Measurements from ENCODE around the gene CIRBP.

CIRBP gene

DNA sequence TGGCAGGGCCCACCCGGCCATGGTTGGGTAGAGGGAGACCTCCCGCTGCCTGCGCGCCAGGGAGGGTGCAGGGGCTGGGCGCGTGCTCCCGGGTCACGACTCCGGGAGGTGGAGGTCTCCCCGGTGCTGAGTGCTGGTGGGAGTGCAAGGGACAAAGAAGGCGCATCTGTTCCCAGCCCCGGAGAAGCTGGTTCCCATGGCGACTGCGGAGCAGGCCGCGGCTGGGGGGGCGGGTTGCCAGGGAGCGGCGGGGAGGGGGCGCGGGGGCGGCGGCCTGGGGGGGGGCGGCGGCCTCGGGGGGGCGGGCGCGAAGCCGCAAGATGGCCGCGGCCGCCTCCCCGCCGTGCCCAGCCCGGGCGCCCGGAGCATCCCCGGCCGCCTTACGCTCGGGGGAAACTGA, 32.6 kb upstream of the CIRBP start:
- TF ChIP-seq, protein P1, sequence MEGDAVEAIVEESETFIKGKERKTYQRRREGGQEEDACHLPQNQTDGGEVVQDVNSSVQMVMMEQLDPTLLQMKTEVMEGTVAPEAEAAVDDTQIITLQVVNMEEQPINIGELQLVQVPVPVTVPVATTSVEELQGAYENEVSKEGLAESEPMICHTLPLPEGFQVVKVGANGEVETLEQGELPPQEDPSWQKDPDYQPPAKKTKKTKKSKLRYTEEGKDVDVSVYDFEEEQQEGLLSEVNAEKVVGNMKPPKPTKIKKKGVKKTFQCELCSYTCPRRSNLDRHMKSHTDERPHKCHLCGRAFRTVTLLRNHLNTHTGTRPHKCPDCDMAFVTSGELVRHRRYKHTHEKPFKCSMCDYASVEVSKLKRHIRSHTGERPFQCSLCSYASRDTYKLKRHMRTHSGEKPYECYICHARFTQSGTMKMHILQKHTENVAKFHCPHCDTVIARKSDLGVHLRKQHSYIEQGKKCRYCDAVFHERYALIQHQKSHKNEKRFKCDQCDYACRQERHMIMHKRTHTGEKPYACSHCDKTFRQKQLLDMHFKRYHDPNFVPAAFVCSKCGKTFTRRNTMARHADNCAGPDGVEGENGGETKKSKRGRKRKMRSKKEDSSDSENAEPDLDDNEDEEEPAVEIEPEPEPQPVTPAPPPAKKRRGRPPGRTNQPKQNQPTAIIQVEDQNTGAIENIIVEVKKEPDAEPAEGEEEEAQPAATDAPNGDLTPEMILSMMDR (IDR thresholded peaks at IDR 0.05; ENCODE audit: extremely low read depth, missing control alignments) = no peak
- no peak for DNase-seq (ENCODE audit: low spot score)

DNA sequence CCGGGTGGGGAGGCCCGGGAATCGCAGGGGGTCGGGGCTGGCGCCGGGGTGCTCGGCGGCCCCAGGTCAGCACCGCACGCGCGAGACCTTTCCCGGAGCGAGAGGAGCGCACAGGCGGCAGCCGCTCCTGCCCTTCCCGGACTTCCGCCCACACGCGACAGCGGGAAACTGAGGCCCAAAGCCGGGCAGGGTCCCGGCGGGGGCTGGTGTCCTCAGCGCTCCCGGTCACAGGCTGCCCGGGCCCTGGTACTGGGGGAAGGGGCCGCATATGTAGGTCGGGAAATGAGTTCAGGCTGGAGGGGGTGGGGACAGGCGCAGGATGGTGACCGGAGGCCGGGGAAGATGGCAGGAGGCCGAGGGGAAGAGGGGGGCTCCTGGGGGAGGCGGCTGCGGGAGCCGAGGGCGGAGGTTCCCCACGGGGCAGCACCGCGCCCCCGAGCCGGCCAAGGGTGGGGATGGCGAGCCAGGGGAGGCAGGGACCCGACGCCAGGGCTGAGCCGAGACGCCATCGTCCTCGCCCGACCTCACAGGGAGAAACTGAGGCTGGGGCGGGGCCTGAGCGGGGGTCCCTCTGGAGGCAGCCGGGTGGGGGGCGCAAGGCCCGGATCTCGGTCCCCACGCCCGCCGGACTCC, 32.0 kb upstream of the CIRBP start:
- no peak for DNase-seq (ENCODE audit: low spot score)
- TF ChIP-seq, protein P1 (IDR thresholded peaks at IDR 0.05; ENCODE audit: extremely low read depth, missing control alignments) = no peak

DNA sequence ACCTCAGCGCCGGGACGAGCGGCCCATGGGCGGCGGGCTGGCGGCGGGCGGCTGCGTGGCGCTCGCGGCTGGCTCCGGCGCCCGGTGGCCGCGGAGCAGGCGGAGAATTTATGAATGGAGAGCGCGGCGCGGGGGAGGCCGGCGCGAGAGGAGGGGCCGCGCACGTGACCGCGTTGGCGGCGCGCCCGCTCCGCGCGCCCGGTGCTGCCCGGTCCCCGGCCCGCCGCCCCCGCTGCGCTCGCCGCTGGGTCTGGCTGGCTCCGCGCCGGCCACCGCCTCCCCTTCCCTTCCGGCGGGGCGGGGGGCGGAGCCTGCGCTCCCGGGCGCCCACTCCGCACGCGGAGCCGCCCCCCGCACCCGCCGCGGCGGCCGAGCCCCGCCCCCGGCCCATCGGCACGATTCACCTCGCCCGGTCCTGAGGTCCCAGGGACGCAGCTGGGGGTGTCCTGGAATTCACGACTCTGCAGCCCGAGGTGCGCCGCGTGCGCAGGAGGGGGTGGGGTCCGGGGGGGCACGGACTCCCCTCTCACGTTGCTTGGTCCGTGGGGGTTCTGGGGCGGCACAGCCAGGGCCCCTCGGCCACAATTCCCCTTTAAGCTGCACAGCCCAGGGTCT, 31.3 kb upstream of the CIRBP start, which contains the start of gene CBARP:
Gene CBARP, minus strand, starts transcription at position 252 of the 615 bp plus-strand sequence. CDS start 1,905 bp downstream, outside the sequence.
- DNase-seq (ENCODE audit: low spot score) = peak; percentile 77
- TF ChIP-seq, protein P1 (IDR thresholded peaks at IDR 0.05; ENCODE audit: extremely low read depth, missing control alignments) = no peak

DNA sequence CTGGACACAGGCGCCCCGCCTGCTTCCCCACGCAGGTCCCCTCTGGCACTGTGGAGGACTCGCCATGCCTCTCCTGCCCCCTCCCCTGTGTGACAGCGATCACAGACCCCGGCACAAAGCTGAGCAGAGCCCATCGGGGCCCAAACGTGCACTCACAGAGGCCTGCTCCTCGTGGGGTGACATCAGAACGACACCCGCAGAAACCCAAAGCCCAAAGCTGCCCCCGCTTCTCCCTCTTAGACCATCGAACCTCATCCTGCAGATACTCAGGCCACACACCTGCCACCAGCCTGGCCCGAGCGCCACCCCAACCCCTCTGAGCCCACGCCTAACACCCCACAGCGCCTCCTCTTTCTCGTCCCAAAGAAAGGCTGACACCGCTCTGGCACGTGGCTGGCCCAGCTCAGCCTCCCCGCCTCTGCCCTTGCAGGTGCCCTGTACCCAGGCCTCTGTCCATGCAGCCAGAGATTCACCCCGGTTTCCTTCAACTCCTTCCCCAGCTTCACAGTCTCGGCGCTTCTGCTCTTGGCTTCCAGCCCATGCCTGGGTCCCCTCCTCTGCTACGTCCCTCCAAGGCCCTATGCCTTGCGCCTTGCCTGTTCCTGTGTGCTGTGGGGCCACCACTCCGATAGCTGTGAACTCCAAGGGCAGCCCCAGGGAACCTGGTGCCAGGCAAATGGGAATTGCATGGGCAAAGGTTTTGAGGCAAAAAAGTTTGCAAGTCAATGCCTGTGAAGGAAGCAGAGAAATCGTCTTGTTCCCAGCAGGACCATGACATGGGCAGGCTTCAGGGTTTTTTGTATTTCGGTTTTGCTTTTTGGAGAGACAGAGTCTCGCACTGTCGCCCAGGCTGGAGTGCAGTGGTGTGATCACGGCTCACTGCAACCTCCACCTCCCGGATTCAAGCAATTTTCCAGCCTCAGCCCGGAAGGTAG, 30.5 kb upstream of the CIRBP start:
- TF ChIP-seq, protein P1 (IDR thresholded peaks at IDR 0.05; ENCODE audit: extremely low read depth, missing control alignments) = no peak
- no peak for DNase-seq (ENCODE audit: low spot score)

DNA sequence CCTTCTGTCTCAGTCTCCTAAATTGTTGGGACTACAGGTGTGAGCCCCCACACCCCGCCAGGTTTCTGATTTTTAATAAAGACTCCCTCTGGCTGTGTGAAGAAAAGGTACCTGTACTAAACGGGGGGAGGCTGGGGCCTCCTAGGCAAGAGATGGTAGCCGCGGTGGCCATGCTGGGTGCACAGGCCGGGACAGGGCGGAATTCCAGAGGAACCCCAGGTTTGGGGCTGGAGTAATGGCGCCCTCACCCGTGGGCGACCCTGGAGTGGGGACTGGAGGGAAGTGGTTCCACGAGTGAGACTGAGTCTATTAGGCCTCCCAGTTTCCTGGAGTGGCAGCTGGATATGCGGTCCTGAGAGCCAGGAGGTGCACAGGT, 29.7 kb upstream of the CIRBP start:
- TF ChIP-seq, protein P1 (IDR thresholded peaks at IDR 0.05; ENCODE audit: extremely low read depth, missing control alignments) = no peak
- no peak for DNase-seq (ENCODE audit: low spot score)

DNA sequence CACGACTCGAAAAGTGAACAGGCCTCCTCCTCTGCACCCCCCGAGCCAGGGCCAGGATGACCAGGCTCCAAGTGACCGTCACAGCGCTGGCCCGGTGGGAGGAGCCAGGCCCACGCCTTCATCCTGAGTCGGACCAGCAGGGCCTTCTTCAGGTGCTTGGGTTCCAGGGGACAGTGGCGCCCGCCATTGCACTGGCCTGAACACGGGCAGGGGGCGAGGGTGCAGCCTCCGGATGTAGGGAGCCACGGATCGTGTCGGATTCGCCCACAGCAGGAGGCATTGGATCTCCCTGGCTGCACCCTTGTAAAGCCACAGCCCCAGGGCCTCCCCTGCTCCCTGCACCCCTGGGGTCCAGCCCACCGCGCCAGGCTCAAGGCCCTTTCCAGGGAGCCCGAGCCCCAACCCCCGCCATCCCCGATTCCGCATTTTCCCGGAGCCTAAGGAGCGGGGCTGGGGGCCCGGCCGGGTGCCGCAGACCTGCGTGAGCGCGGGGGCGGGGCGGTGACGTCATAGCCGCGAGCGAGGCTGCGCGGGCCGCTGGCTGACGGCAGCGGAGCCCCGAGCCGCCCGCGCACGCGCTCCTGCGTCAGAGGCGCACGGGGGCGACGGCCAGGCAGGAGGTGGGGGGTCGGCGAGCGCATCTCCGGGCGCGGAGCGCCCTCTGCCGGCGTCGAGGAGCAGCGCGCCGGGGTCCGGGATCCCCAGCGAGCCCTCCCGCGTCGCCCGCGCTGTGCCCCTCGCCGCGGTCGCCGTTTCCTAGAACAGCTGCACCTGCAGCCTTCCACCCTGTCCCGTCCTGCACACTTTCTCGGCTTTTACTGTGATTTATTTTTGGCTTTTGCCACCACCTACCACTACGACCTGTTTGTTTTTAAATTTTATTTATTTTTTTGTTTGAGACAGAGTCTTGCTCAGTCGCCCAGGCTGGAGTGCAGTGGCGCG, 29.1 kb upstream of the CIRBP start:
- DNase-seq (ENCODE audit: low spot score) = peak; percentile 99
- TF ChIP-seq, protein P1 (IDR thresholded peaks at IDR 0.05; ENCODE audit: extremely low read depth, missing control alignments) = peak; percentile 90

Data from GM20000 (cell line).